Stimulated activated CD4-positive, alpha-beta T cell treated with anti-CD3 and anti-CD28 coated beads, TNF-alpha, amount 100 ng/mL, for 48 hours (primary cell): Measurements from ENCODE around the gene SLC9A3.

Source experiments
- DNase-seq, 3 donors: peaks; one replicate each; pipeline ENCODE4 v3.0.0-alpha.2; 2020; ENCODE audit warnings: low read depth in 3 of 3

SLC9A3 gene

GRCh38 chr5:444226-444625 is 80.0 kb downstream of the SLC9A3 start:
- no peak for DNase-seq

GRCh38 chr5:443239-444151 is 80.8 kb downstream of the SLC9A3 start:
- peak in 1 of 3 donors; percentile 27 for DNase-seq

- peak; percentile 40 to 70 (median 48) for DNase-seq
Measured at GRCh38 chr5:442335-443238, 81.7 kb downstream of the SLC9A3 start, which contains the start of gene EXOC3. Gene EXOC3 (plus strand): TSS chr5:443176. CDS start chr5:446206, 3,030 bp downstream.

- no peak for DNase-seq
Measured at GRCh38 chr5:441996-442334, 82.3 kb downstream of the SLC9A3 start.

- DNase-seq, result no peak
Measured at GRCh38 chr5:440401-441201, 83.6 kb downstream of the SLC9A3 start.

GRCh38 chr5:439636-440035 is 84.6 kb downstream of the SLC9A3 start:
- no peak for DNase-seq

GRCh38 chr5:439181-439580 is 85.1 kb downstream of the SLC9A3 start:
- DNase-seq, result no peak

GRCh38 chr5:438481-438981 is 85.7 kb downstream of the SLC9A3 start:
- DNase-seq, result no peak

- no peak for DNase-seq
Measured at GRCh38 chr5:437281-437771, 86.9 kb downstream of the SLC9A3 start.

- DNase-seq, result no peak
Measured at GRCh38 chr5:436641-436975, 87.6 kb downstream of the SLC9A3 start.

GRCh38 chr5:435961-436640 is 88.1 kb downstream of the SLC9A3 start:
- no peak for DNase-seq

GRCh38 chr5:435156-435790 is 89.0 kb downstream of the SLC9A3 start:
- no peak for DNase-seq

GRCh38 chr5:434443-435146 is 89.7 kb downstream of the SLC9A3 start:
- no peak for DNase-seq

GRCh38 chr5:433836-434235 is 90.4 kb downstream of the SLC9A3 start:
- DNase-seq, result no peak

- no peak for DNase-seq
Measured at GRCh38 chr5:432928-433791, 91.1 kb downstream of the SLC9A3 start.

- DNase-seq, result no peak
Measured at GRCh38 chr5:432201-432927, 91.9 kb downstream of the SLC9A3 start.

GRCh38 chr5:431711-432050 is 92.6 kb downstream of the SLC9A3 start:
- DNase-seq, result no peak

GRCh38 chr5:431001-431710 is 93.1 kb downstream of the SLC9A3 start:
- DNase-seq, result peak in 1 of 3 donors; percentile 35
